IPS-15b (cell line): ENCODE data around the gene DNAH14.

Experiments used
- H3K27me3 ChIP-seq: one replicate; pipeline ENCODE4 v1.6.1; 2013; ENCODE audit warnings: low read length; ENCODE audit not compliant: control insufficient read depth, insufficient read depth
- H3K36me3 ChIP-seq: one replicate; pipeline ENCODE4 v1.6.1; 2013; ENCODE audit warnings: low read length; ENCODE audit not compliant: control insufficient read depth, insufficient read depth
- H3K4me1 ChIP-seq: one replicate; pipeline ENCODE4 v1.6.1; 2013; ENCODE audit warnings: mild to moderate bottlenecking, low read length; ENCODE audit not compliant: control insufficient read depth, insufficient read depth
- H3K4me3 ChIP-seq: one replicate; pipeline ENCODE4 v1.5.1; 2013; ENCODE audit warnings: low read depth, low read length
- H3K9ac ChIP-seq: one replicate; pipeline ENCODE4 v1.6.1; 2013; ENCODE audit warnings: low read depth, mild to moderate bottlenecking, low read length
- H3K9me3 ChIP-seq: one replicate; pipeline ENCODE4 v1.6.1; 2013; ENCODE audit warnings: mild to moderate bottlenecking, low read length; ENCODE audit not compliant: control insufficient read depth, insufficient read depth

DNAH14 gene

GRCh38 chr1:225360119-225360518 lies 430.6 kb downstream of the DNAH14 start:
- H3K9me3 ChIP-seq = no peaks in the 10 kb centered on the region
- peaks cover 13% of the 10 kb centered on the region for H3K27me3 ChIP-seq
- H3K4me1 ChIP-seq = no peaks in the 10 kb centered on the region
- no peak overlapping the region for H3K4me3 ChIP-seq
- H3K9ac ChIP-seq = no peak overlapping the region
- H3K36me3 ChIP-seq = no peaks in the 10 kb centered on the region

DNA sequence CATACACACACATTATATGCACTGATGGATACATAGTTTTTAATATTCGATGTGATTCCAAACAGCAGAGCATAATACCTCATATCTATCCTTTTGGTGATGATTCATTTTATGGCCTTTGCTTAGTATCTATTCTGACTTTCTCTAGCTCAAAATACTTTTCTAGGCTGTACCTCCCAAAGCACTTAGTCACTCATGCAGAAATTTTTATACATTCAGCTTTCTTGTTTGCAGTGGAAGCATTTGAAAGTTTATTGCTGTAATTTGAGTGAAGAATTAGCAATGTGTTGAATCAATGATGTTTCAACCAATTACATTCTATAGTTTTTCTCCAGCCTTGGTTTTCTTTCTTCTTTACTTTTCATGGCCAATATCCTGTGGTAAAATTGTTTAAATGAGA lies 431.7 kb downstream of the DNAH14 start:
- no peaks in the 10 kb centered on the region for H3K36me3 ChIP-seq
- H3K9ac ChIP-seq = no peak overlapping the region
- H3K4me3 ChIP-seq = no peak overlapping the region
- peaks cover 24% of the 10 kb centered on the region for H3K27me3 ChIP-seq
- no peaks in the 10 kb centered on the region for H3K9me3 ChIP-seq
- H3K4me1 ChIP-seq = no peaks in the 10 kb centered on the region

DNA sequence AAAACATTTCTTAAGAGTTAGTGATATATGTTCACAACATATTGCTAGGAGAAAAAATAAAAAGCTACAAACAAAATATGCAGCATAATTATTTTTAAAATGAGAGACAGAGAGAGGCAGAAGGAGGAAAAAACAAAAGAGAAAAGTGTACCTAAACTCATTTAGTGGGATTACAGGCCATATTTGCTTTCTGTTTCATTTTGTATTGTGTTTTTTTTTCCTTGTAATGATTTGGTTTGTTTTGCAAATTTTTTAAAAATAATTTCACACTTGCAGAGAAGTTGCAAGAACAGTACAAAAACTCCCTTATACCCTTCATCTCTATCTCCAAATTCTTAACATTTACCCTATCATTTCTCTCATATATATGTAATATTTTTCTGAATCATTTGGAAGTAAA lies 433.3 kb downstream of the DNAH14 start:
- no peaks in the 10 kb centered on the region for H3K9me3 ChIP-seq
- no peak overlapping the region for H3K4me3 ChIP-seq
- peaks cover 40% of the 10 kb centered on the region for H3K27me3 ChIP-seq
- H3K9ac ChIP-seq = no peak overlapping the region
- no peaks in the 10 kb centered on the region for H3K36me3 ChIP-seq
- H3K4me1 ChIP-seq = no peaks in the 10 kb centered on the region

GRCh38 chr1:225364439-225364838 lies 435.0 kb downstream of the DNAH14 start:
- Histone ChIP-seq H3K4me1 (no peaks in the 10 kb centered on the region), H3K4me3 (no peak overlapping the region), H3K9ac (no peak overlapping the region), H3K27me3 (peaks cover 51% of the 10 kb centered on the region), H3K36me3 (no peaks in the 10 kb centered on the region), H3K9me3 (no peaks in the 10 kb centered on the region)

DNA sequence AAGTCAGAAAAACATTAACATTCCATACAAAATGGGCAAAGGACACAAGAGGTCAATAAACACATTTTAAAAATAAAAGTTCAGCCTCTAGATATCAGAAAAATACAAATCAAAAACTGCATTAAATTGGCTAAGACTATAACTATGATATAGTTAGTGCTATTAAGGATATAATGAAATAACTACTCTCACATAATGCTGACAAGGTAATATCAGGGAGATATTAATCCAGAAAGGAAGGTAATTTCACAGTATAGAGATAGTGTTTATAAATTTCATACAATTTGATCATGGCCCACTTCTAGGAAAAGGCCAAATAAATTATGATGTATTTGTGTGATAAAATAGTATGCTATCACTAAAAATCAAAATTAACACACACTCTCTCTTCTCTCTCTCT lies 436.5 kb downstream of the DNAH14 start:
- no peak overlapping the region for H3K9ac ChIP-seq
- no peaks in the 10 kb centered on the region for H3K36me3 ChIP-seq
- H3K27me3 ChIP-seq = peaks cover 48% of the 10 kb centered on the region
- H3K9me3 ChIP-seq = no peaks in the 10 kb centered on the region
- H3K4me3 ChIP-seq = no peak overlapping the region
- H3K4me1 ChIP-seq = no peaks in the 10 kb centered on the region

- Histone ChIP-seq H3K4me3 (no peak overlapping the region), H3K9me3 (no peaks in the 10 kb centered on the region)
Observed at GRCh38 chr1:225366552-225366951, 437.1 kb downstream of the DNAH14 start.

DNA sequence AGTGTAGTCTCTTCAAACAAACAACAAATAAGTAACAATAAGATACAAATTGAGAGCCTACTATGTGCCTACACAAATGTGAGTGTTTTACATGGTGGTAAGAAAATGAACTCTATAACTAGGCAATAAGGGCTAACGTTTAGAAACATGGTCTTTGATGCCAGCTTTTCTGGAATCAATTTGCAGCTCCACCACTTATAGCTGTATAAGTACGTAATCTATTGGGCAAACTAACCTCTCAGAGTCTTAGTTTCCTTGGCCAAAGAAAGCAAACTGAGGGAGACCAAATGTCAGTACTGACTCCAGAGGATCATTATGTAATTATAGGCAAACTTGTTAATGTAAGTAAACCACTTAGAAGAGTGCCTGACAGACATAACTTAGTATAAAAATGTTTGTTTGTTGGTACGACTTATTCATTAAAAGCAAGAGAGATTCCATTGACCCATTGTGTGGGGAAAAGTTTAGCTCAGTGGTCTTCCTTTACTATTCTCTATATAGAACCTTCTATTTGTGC lies 438.6 kb downstream of the DNAH14 start:
- H3K4me1 ChIP-seq = no peaks in the 10 kb centered on the region
- H3K36me3 ChIP-seq = no peaks in the 10 kb centered on the region
- no peak overlapping the region for H3K4me3 ChIP-seq
- H3K9ac ChIP-seq = no peak overlapping the region
- peaks cover 48% of the 10 kb centered on the region for H3K27me3 ChIP-seq
- no peaks in the 10 kb centered on the region for H3K9me3 ChIP-seq

More at GRCh38 chr1:225366552-225366951, 437.1 kb downstream of the DNAH14 start:
- Histone ChIP-seq H3K4me1 (no peaks in the 10 kb centered on the region), H3K36me3 (no peaks in the 10 kb centered on the region), H3K9ac (no peak overlapping the region), H3K27me3 (peaks cover 48% of the 10 kb centered on the region)

DNA sequence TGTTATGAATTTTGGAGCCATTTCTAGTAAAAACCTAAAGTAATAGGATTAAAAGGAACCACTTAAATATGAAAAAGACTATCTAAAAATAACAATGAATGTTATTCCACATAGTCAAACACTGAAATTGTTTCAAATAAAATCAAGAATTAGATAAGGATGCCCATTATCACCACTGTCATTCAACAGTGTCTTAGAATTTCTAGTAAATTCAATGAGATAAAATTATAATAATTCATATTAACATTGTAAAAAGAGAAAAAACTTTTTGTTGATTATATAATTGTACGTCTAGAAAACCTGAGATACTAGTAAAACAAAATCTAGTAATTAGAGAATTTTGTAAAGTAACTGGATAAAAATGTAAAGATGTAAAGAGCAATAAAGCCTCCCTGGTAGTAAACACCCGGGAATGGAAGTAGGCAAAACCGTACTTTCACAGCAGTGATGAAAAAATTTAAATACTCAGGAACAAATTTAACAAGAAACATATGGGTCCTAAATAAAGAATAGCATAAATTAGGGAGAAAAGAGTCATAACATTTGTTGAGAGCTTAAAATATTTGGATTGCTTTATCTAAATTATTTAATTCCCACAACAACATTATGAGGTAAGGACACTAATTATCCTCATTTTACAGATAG lies 442.0 kb downstream of the DNAH14 start:
- H3K4me1 ChIP-seq = no peaks in the 10 kb centered on the region
- H3K9ac ChIP-seq = no peak overlapping the region
- peaks cover 24% of the 10 kb centered on the region for H3K27me3 ChIP-seq
- no peaks in the 10 kb centered on the region for H3K36me3 ChIP-seq
- H3K4me3 ChIP-seq = no peak overlapping the region
- H3K9me3 ChIP-seq = no peaks in the 10 kb centered on the region

- peaks cover 7% of the 10 kb centered on the region for H3K27me3 ChIP-seq
- no peak overlapping the region for H3K9ac ChIP-seq
- peaks cover under 1% of the 10 kb centered on the region for H3K4me1 ChIP-seq
- H3K36me3 ChIP-seq = no peaks in the 10 kb centered on the region
- no peak overlapping the region for H3K4me3 ChIP-seq
- no peaks in the 10 kb centered on the region for H3K9me3 ChIP-seq
Observed at GRCh38 chr1:225373155-225373554, 443.7 kb downstream of the DNAH14 start.

DNA sequence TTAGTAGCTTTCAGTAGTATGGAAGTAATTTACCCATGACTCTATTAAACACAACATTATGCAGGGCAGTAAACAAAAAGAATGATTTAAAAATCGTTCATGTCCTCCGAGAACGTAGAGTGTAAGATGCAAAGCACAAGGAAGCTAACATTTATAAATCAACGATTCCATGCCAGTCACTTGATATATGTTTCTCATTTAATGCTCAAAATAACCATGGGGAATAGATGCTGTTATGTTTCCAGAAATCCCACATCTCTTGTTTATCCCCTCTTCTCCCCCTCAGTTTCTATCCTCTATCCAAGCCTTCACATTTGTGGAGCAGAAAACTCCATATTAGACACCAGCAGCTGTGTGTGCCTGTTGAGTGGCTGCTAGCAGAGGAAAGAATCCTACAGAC lies 445.5 kb downstream of the DNAH14 start:
- Histone ChIP-seq H3K9ac (no peak overlapping the region), H3K27me3 (no peaks in the 10 kb centered on the region), H3K4me1 (peaks cover 7% of the 10 kb centered on the region), H3K4me3 (no peak overlapping the region), H3K36me3 (no peaks in the 10 kb centered on the region), H3K9me3 (no peaks in the 10 kb centered on the region)

DNA sequence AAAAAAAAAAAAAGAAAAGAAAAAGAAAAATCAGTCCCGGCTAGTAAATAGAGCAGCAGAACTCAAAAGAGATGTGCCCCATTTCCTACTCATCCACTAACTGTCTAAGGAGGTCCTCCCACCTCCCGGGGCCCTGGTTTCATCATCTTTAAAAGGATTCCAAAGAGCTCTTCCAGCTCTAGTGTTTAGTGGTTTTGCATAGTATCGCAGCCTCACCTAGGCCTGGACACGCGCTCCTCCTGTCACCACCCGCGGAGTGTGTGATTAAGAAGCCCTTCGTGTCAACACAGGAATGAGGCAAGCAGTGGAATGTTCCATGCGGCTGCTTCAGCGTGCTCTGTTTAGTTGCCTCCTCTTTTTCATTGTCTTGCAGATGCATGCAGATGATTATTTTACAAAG lies 449.4 kb downstream of the DNAH14 start:
- no peaks in the 10 kb centered on the region for H3K27me3 ChIP-seq
- no peaks in the 10 kb centered on the region for H3K9me3 ChIP-seq
- H3K36me3 ChIP-seq = no peaks in the 10 kb centered on the region
- H3K4me1 ChIP-seq = peaks cover 7% of the 10 kb centered on the region
- no peak overlapping the region for H3K4me3 ChIP-seq
- no peak overlapping the region for H3K9ac ChIP-seq

- no peak overlapping the region for H3K9ac ChIP-seq
- H3K27me3 ChIP-seq = no peaks in the 10 kb centered on the region
- H3K9me3 ChIP-seq = no peaks in the 10 kb centered on the region
- H3K36me3 ChIP-seq = no peaks in the 10 kb centered on the region
- no peak overlapping the region for H3K4me3 ChIP-seq
- peaks cover 7% of the 10 kb centered on the region for H3K4me1 ChIP-seq
Observed at GRCh38 chr1:225380691-225381090, 451.2 kb downstream of the DNAH14 start.
